ENCODE results near the gene ARL14EP.

The ARL14EP gene

GRCh38 chr11:30281476-30282288 is 41.2 kb upstream of the ARL14EP start:
- H3K4me2 ChIP-seq (ENCODE audit: low read depth, low read length, poor library complexity, severe bottlenecking) = no peak overlapping the region

GRCh38 chr11:30282289-30282631 is 40.6 kb upstream of the ARL14EP start:
- H3K9me2 ChIP-seq (replicated peaks; ENCODE audit: insufficient read depth, low read length) = no peaks in the 10 kb centered on the region
- H3K36me3 ChIP-seq (ENCODE audit: low read length) = no peaks in the 10 kb centered on the region
- H4K20me1 ChIP-seq (ENCODE audit: low read depth, low read length) = no peaks in the 10 kb centered on the region
- H3K9ac ChIP-seq (ENCODE audit: low read length) = no peak overlapping the region
- no peaks in the 10 kb centered on the region for H3K79me2 ChIP-seq (ENCODE audit: insufficient read depth, low read length)
- H3K4me2 ChIP-seq (ENCODE audit: low read depth, low read length, poor library complexity, severe bottlenecking) = no peak overlapping the region
- no peaks in the 10 kb centered on the region for H3K27me3 ChIP-seq (ENCODE audit: low read length)
- TF ChIP-seq CTCF (IDR thresholded peaks at IDR 0.05; ENCODE audit: insufficient read depth, low read length, poor library complexity, severe bottlenecking) (no peak), EZH2phosphoT487 (conservative IDR thresholded peaks at IDR 0.05; ENCODE audit: low read length) (no peak)
- H3K27ac ChIP-seq (ENCODE audit: low read depth, low read length) = no peak overlapping the region
- no peak overlapping the region for H3K4me3 ChIP-seq (ENCODE audit: insufficient read depth, low read length, poor library complexity, severe bottlenecking)
- H3F3A ChIP-seq (ENCODE audit: insufficient read depth) = no peaks in the 10 kb centered on the region
- no peaks in the 10 kb centered on the region for H3K9me3 ChIP-seq (ENCODE audit: insufficient read depth, low read length)
- H2AFZ ChIP-seq (ENCODE audit: low read depth, low read length, severe bottlenecking) = no peak overlapping the region

More at GRCh38 chr11:30281476-30282288, 41.2 kb upstream of the ARL14EP start:
- no peaks in the 10 kb centered on the region for H4K20me1 ChIP-seq (ENCODE audit: low read depth, low read length)
- no peaks in the 10 kb centered on the region for H3K79me2 ChIP-seq (ENCODE audit: insufficient read depth, low read length)
- H3K4me3 ChIP-seq (ENCODE audit: insufficient read depth, low read length, poor library complexity, severe bottlenecking) = no peak overlapping the region
- no peak overlapping the region for H3K27ac ChIP-seq (ENCODE audit: low read depth, low read length)
- H2AFZ ChIP-seq (ENCODE audit: low read depth, low read length, severe bottlenecking) = no peak overlapping the region
- no peaks in the 10 kb centered on the region for H3K27me3 ChIP-seq (ENCODE audit: low read length)
- TF ChIP-seq CTCF (IDR thresholded peaks at IDR 0.05; ENCODE audit: insufficient read depth, low read length, poor library complexity, severe bottlenecking) = no peak
- no peak for TF ChIP-seq EZH2phosphoT487 (conservative IDR thresholded peaks at IDR 0.05; ENCODE audit: low read length)
- H3K9ac ChIP-seq (ENCODE audit: low read length) = no peak overlapping the region
- H3F3A ChIP-seq (ENCODE audit: insufficient read depth) = no peaks in the 10 kb centered on the region
- H3K36me3 ChIP-seq (ENCODE audit: low read length) = no peaks in the 10 kb centered on the region
- no peaks in the 10 kb centered on the region for H3K9me2 ChIP-seq (replicated peaks; ENCODE audit: insufficient read depth, low read length)
- no peaks in the 10 kb centered on the region for H3K9me3 ChIP-seq (ENCODE audit: insufficient read depth, low read length)

GRCh38 chr11:30284836-30285235 is 38.1 kb upstream of the ARL14EP start:
- H3K27me3 ChIP-seq (ENCODE audit: low read length) = no peaks in the 10 kb centered on the region
- TF ChIP-seq CTCF (IDR thresholded peaks at IDR 0.05; ENCODE audit: insufficient read depth, low read length, poor library complexity, severe bottlenecking) = no peak
- TF ChIP-seq EZH2phosphoT487 (conservative IDR thresholded peaks at IDR 0.05; ENCODE audit: low read length) = no peak
- no peak overlapping the region for H2AFZ ChIP-seq (ENCODE audit: low read depth, low read length, severe bottlenecking)
- H3K79me2 ChIP-seq (ENCODE audit: insufficient read depth, low read length) = no peaks in the 10 kb centered on the region
- no peak overlapping the region for H3K4me2 ChIP-seq (ENCODE audit: low read depth, low read length, poor library complexity, severe bottlenecking)
- no peaks in the 10 kb centered on the region for H3F3A ChIP-seq (ENCODE audit: insufficient read depth)
- H3K9ac ChIP-seq (ENCODE audit: low read length) = no peak overlapping the region
- H3K9me3 ChIP-seq (ENCODE audit: insufficient read depth, low read length) = no peaks in the 10 kb centered on the region
- no peaks in the 10 kb centered on the region for H4K20me1 ChIP-seq (ENCODE audit: low read depth, low read length)
- H3K9me2 ChIP-seq (replicated peaks; ENCODE audit: insufficient read depth, low read length) = no peaks in the 10 kb centered on the region
- no peaks in the 10 kb centered on the region for H3K36me3 ChIP-seq (ENCODE audit: low read length)
- H3K27ac ChIP-seq (ENCODE audit: low read depth, low read length) = no peak overlapping the region
- H3K4me3 ChIP-seq (ENCODE audit: insufficient read depth, low read length, poor library complexity, severe bottlenecking) = no peak overlapping the region

Data from SU-DHL-6 (cell line).